ENCODE data around the gene BSND. TPM values are rescaled to one million over a fixed set of nuclear protein-coding genes. Genes with fewer than 3 reads are reported as not detected.

Gene BSND
- total and polyA plus RNA-seq, 9 of the 15 experiments (the other 6 are each of a cell fraction or from before 2014, with no cell fraction given): not detected

GRCh38 chr1:54951810-54952226 is 46.9 kb upstream of the BSND start (continued):
- no peak for TF ChIP-seq ATF6 (CRISPR knock-in tag; IDR thresholded peaks at IDR 0.05)
- peak; percentile 31; the same call in 1 of the 2 replicates for TF ChIP-seq ZNF41 (CRISPR knock-in tag; conservative IDR thresholded peaks at IDR 0.05)
- TF ChIP-seq NR4A1 (CRISPR knock-in tag; IDR thresholded peaks at IDR 0.05): no peak
- peak; percentile 84; the same call in 1 of the 2 replicates for TF ChIP-seq NR4A1 (tag; IDR thresholded peaks at IDR 0.05)
- no peak for TF ChIP-seq TSC22D4 (tag; IDR thresholded peaks at IDR 0.05)
- TF ChIP-seq PREB (CRISPR knock-in tag; IDR thresholded peaks at IDR 0.05): no peak
- TF ChIP-seq RNF2 (IDR thresholded peaks at IDR 0.05): no peak
- TF ChIP-seq ZNF184 (CRISPR knock-in tag; IDR thresholded peaks at IDR 0.05): no peak
- peak; percentile 78 for TF ChIP-seq PTTG1 (tag; IDR thresholded peaks at IDR 0.05; ENCODE audit: low read depth)
- peak; percentile 81; the same call in 1 of the 2 replicates for TF ChIP-seq KLF6 (CRISPR knock-in tag; IDR thresholded peaks at IDR 0.05; ENCODE audit: borderline replicate concordance)
- TF ChIP-seq E2F5 (CRISPR knock-in tag; IDR thresholded peaks at IDR 0.05): no peak
- 0 out of 2 replicates have a peak, but pooled peaks have one; percentile 71 for TF ChIP-seq CUX1 (CRISPR knock-in tag; IDR thresholded peaks at IDR 0.05)
- no peak for TF ChIP-seq PKNOX1 (IDR thresholded peaks at IDR 0.05)
- no peak for TF ChIP-seq NR0B1 (IDR thresholded peaks at IDR 0.05; ENCODE audit: partially characterized antibody)
- TF ChIP-seq SIN3B (IDR thresholded peaks at IDR 0.05; ENCODE audit: low read depth): no peak
- TF ChIP-seq ZNF274 (IDR thresholded peaks at IDR 0.05; ENCODE audit: borderline replicate concordance, low read depth, low read length): no peak
